ENCODE measurements around the gene NOX1.
A peak's percentile ranks its signal among the peaks of the same experiment; 100 is the strongest.

The NOX1 gene

GRCh38 chrX:100863326-100863864 lies 10.8 kb downstream of the NOX1 start:
- H3K4me3 ChIP-seq (replicated peaks in 1 of 2; ENCODE audit: low read depth in 2 of 2, low read length in 2 of 2), result no peak overlapping the region
- no peak for TF ChIP-seq CTCF (IDR thresholded peaks at IDR 0.05; ENCODE audit: low read depth, low read length)
- DNase-seq (ENCODE audit: low read depth in 2 of 2), result peak in 1 of 2 donors; percentile 19

GRCh38 chrX:100852810-100853209 lies 21.3 kb downstream of the NOX1 start:
- no peak overlapping the region for H3K4me3 ChIP-seq (replicated peaks in 1 of 2; ENCODE audit: low read depth in 2 of 2, low read length in 2 of 2)
- TF ChIP-seq CTCF (IDR thresholded peaks at IDR 0.05; ENCODE audit: low read depth, low read length), result no peak
- no peak for DNase-seq (ENCODE audit: low read depth in 2 of 2)

GRCh38 chrX:100850317-100850716 lies 23.8 kb downstream of the NOX1 start:
- no peak for DNase-seq (ENCODE audit: low read depth in 2 of 2)
- TF ChIP-seq CTCF (IDR thresholded peaks at IDR 0.05; ENCODE audit: low read depth, low read length), result no peak
- no peak overlapping the region for H3K4me3 ChIP-seq (replicated peaks in 1 of 2; ENCODE audit: low read depth in 2 of 2, low read length in 2 of 2)

- no peak overlapping the region for H3K4me3 ChIP-seq (replicated peaks in 1 of 2; ENCODE audit: low read depth in 2 of 2, low read length in 2 of 2)
- no peak for TF ChIP-seq CTCF (IDR thresholded peaks at IDR 0.05; ENCODE audit: low read depth, low read length)
- no peak for DNase-seq (ENCODE audit: low read depth in 2 of 2)
These were observed 42.8 kb downstream of the NOX1 start for GRCh38 chrX:100831219-100831946.

- DNase-seq (ENCODE audit: low read depth in 2 of 2), result no peak
- TF ChIP-seq CTCF (IDR thresholded peaks at IDR 0.05; ENCODE audit: low read depth, low read length), result no peak
- no peak overlapping the region for H3K4me3 ChIP-seq (replicated peaks in 1 of 2; ENCODE audit: low read depth in 2 of 2, low read length in 2 of 2)
These were observed 43.6 kb downstream of the NOX1 start for GRCh38 chrX:100830547-100830946.

- no peak for DNase-seq (ENCODE audit: low read depth in 2 of 2)
- no peak overlapping the region for H3K4me3 ChIP-seq (replicated peaks in 1 of 2; ENCODE audit: low read depth in 2 of 2, low read length in 2 of 2)
- TF ChIP-seq CTCF (IDR thresholded peaks at IDR 0.05; ENCODE audit: low read depth, low read length), result no peak
These were observed 44.0 kb downstream of the NOX1 start for GRCh38 chrX:100830143-100830542.

All from cardiac fibroblast (primary cell).